Measurements from ENCODE around the gene MPZL2. TPM values are rescaled to one million over a fixed set of nuclear protein-coding genes. Genes with fewer than 3 reads are reported as not detected.

MPZL2 gene
- total RNA-seq, 1 donor = 0.36 TPM

DNA sequence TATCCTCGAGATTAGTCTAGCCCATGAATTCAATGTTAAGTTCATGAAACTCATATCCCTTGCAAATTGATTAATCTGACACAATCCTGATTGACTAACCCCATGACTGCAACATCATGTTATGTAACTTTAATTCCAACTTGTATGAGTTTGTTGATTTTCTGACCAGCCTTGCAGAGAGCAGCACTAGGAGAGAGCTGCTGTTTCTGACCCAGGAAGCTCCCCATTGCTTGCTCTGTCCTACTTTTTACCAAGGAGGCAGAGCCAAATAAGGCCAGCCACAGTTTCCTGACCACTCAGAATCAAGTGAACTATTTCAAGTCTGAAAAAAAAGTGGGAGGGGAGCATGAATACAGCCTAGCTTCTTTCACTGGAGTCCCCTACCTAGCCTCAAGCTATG, 25.2 kb downstream of the MPZL2 start:
- no peak overlapping the region for H3K4me3 ChIP-seq (ENCODE audit: low read depth, low read length)
- DNase-seq (ENCODE audit: low read depth) = no peak
- TF ChIP-seq, protein P1, sequence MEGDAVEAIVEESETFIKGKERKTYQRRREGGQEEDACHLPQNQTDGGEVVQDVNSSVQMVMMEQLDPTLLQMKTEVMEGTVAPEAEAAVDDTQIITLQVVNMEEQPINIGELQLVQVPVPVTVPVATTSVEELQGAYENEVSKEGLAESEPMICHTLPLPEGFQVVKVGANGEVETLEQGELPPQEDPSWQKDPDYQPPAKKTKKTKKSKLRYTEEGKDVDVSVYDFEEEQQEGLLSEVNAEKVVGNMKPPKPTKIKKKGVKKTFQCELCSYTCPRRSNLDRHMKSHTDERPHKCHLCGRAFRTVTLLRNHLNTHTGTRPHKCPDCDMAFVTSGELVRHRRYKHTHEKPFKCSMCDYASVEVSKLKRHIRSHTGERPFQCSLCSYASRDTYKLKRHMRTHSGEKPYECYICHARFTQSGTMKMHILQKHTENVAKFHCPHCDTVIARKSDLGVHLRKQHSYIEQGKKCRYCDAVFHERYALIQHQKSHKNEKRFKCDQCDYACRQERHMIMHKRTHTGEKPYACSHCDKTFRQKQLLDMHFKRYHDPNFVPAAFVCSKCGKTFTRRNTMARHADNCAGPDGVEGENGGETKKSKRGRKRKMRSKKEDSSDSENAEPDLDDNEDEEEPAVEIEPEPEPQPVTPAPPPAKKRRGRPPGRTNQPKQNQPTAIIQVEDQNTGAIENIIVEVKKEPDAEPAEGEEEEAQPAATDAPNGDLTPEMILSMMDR (IDR thresholded peaks at IDR 0.05; ENCODE audit: insufficient read depth, low read length) = no peak

DNA sequence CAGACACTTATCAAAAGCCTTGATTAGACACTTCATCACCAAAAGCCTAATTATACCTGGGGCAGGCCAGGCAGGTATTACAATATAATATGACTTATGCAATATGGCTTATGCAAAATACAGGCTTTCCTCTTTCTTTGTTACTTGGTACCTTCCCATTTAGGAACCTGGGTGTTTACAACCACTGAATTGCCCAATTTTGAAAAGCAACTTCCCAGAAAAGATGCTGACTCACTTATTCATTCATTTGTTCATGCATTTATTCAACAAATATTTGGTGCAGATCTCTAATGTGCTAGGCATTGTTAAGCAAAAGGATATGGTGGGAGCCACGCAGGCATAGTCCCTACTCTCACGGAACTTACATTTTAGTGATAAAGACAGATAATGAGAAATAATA, 25.7 kb downstream of the MPZL2 start:
- no peak for DNase-seq (ENCODE audit: low read depth)
- TF ChIP-seq, protein P1 (IDR thresholded peaks at IDR 0.05; ENCODE audit: insufficient read depth, low read length) = no peak
- no peak overlapping the region for H3K4me3 ChIP-seq (ENCODE audit: low read depth, low read length)

DNA sequence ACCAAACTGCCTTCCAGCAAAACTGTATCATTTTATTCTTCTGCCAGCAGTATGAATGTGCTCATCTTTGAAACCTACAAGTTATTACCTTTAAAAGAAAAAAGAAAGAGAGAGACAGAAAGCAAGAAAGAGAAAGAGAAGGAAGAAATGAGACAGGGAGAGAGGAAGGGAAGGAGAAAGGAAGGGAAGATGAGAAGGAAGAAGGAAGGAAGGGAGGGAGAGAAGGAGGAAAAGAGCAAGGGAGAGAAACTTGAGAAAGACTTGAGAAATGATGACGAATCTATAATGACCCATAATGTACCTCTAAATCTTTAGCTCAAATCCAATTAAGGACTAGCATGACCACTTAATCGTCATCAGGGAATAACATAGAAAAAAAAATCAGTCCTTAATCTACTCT, 27.9 kb downstream of the MPZL2 start:
- H3K4me3 ChIP-seq (ENCODE audit: low read depth, low read length) = no peak overlapping the region
- TF ChIP-seq, protein P1 (IDR thresholded peaks at IDR 0.05; ENCODE audit: insufficient read depth, low read length) = no peak
- no peak for DNase-seq (ENCODE audit: low read depth)

DNA sequence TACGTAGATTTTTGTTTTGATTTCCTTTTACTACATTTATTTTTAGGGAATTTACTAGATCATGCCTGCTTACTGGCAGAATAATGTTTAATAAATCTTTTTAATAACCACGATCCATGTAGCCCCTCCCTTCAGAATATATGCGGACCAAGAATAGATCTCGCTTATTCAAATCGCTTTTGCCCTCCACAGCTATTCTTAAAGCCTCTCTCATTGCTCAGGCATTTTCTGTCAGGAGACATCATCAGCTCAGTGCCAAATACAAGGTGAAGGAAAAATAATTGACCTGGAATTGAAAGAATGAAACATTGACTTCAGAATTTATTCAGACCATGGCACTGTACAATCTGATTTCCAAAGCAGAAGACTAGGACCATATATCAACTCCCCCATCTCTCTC, 29.3 kb downstream of the MPZL2 start:
- TF ChIP-seq, protein P1 (IDR thresholded peaks at IDR 0.05; ENCODE audit: insufficient read depth, low read length) = no peak
- H3K4me3 ChIP-seq (ENCODE audit: low read depth, low read length) = no peak overlapping the region

DNA sequence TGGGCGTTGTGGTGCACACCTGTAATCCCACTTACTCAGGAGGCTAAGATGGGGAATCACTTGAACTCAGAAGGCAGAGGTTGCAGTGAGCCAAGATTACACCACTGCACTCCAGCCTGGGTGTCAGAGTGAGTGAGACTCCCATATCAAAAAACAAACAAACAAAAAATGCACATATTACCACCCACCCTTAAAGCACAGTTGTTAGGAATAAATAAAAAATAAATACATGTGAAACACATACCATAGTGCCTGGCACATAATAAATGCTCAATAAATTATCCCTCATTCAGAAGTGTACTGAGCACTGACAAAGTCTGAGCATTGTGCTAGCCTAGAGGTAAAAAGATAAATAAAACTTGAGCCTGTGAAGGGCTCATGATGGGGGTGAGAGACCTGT, 30.2 kb downstream of the MPZL2 start:
- TF ChIP-seq, protein P1 (IDR thresholded peaks at IDR 0.05; ENCODE audit: insufficient read depth, low read length) = no peak
- H3K4me3 ChIP-seq (ENCODE audit: low read depth, low read length) = no peak overlapping the region
- no peak for DNase-seq (ENCODE audit: low read depth)

More for the DNA sequence above, 29.3 kb downstream of the MPZL2 start:
- no peak for DNase-seq (ENCODE audit: low read depth)

DNA sequence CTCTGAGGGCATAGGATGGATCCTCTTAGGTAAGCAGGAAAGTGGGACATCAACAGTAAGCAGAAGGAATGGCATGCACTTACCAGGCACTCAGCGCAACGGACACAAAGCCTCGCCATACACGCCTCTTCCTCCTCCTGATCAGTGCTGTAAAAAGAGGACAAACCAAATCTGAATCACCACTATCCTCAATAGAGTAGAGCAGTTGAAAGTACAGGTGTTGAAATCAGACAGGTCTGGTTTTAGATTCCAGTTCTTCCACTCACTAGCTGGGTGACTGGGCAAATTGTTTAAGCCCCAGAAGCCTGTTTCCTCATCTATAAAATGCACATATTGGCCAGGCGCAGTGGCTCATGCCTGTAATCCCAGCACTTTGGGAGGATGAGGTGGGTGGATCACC, 30.7 kb downstream of the MPZL2 start:
- TF ChIP-seq, protein P1 (IDR thresholded peaks at IDR 0.05; ENCODE audit: insufficient read depth, low read length) = no peak
- H3K4me3 ChIP-seq (ENCODE audit: low read depth, low read length) = no peak overlapping the region
- no peak for DNase-seq (ENCODE audit: low read depth)

DNA sequence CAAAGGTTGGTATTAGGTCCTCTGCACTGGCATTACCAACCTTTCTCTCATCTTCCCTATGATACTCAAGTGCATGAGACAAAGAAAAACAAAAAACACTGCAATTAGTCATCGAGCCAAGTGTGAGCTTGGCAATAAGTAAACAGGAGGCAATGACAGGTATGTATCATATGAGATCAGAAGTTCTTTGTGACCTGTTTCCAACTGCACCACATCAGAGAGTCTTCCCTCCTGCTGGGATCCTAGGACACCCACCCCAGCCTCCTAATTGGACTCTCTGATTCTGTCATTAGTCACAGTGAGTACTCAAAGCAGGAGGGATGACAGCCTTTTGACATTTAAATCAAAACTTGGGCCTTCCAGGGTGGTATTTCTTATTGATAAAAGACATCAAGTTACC, 31.4 kb downstream of the MPZL2 start:
- H3K4me3 ChIP-seq (ENCODE audit: low read depth, low read length) = no peak overlapping the region
- TF ChIP-seq, protein P1 (IDR thresholded peaks at IDR 0.05; ENCODE audit: insufficient read depth, low read length) = no peak
- DNase-seq (ENCODE audit: low read depth) = no peak
